A673 (cell line): Measurements from ENCODE around the gene GBX1. TPM values are rescaled to one million over a fixed set of nuclear protein-coding genes. Genes with fewer than 3 reads are reported as not detected.
A peak's percentile ranks its signal among the peaks of the same experiment; 100 is the strongest.

Experiments used
- BruUV-seq: library from RNA; stranded (reverse); fragments of 400-500 nt; replicated peaks from 2 replicates; lab custom pipeline; 2021; lab: Mats Ljungman, UMichigan
- CTCF ChIA-PET: fragments of 300-600 bp; sonication (Branson Sonifier 250); formaldehyde crosslinking; loops from one replicate; lab custom pipeline; 2022; ENCODE audit warnings: antibody characterized with exemption; lab: Charles Lee
- POLR2A ChIA-PET: fragments of 300-600 bp; sonication (Branson Sonifier 250); formaldehyde crosslinking; loops from one replicate; lab custom pipeline; 2022; ENCODE audit warnings: antibody characterized with exemption; ENCODE audit not compliant: low non-redundant PET; lab: Charles Lee
- DNase-seq: peaks from one replicate; pipeline ENCODE4 v3.0.0-alpha.2; 2015; ENCODE audit warnings: low spot score
- H3K27ac ChIP-seq: fragments of 200-600 bp; sonication (generic); 2 replicates; pipeline ENCODE4 v1.5.1; 2016; ENCODE audit warnings: mixed run types, low read depth, mild to moderate bottlenecking, mixed read lengths, antibody characterized with exemption, low read length; ENCODE audit not compliant: poor library complexity, severe bottlenecking
- H3K27me3 ChIP-seq: fragments of 200-600 bp; sonication (generic); replicated peaks from 2 replicates; pipeline ENCODE4 v1.6.1; 2017; ENCODE audit warnings: mixed run types, low read depth, mild to moderate bottlenecking, mixed read lengths, antibody characterized with exemption, low read length; ENCODE audit not compliant: insufficient read depth, poor library complexity
- H3K36me3 ChIP-seq: fragments of 200-600 bp; sonication (generic); 2 replicates; pipeline ENCODE4 v1.6.1; 2016; ENCODE audit warnings: mixed run types, mild to moderate bottlenecking, mixed read lengths, antibody characterized with exemption, low read length; ENCODE audit not compliant: insufficient read depth, poor library complexity, severe bottlenecking
- H3K4me1 ChIP-seq: fragments of 200-600 bp; sonication (generic); 2 replicates; pipeline ENCODE4 v1.6.1; 2017; ENCODE audit warnings: mixed run types, mild to moderate bottlenecking, mixed read lengths, antibody characterized with exemption, low read length; ENCODE audit not compliant: insufficient read depth, poor library complexity, severe bottlenecking
- H3K4me3 ChIP-seq: fragments of 200-600 bp; sonication (generic); 2 replicates; pipeline ENCODE4 v1.5.1; 2016; ENCODE audit warnings: low read depth, mixed run types, mild to moderate bottlenecking, mixed read lengths, low read length; ENCODE audit not compliant: poor library complexity, severe bottlenecking
- H3K9me3 ChIP-seq: fragments of 200-600 bp; sonication (generic); 2 replicates; pipeline ENCODE4 v1.6.1; 2016; ENCODE audit warnings: mixed run types, low read depth, mild to moderate bottlenecking, mixed read lengths, antibody characterized with exemption, low read length; ENCODE audit not compliant: poor library complexity, severe bottlenecking
- EZH2 ChIP-seq: fragments of 200-600 bp; sonication (generic); IDR thresholded peaks from 2 replicates; pipeline ENCODE4 v1.6.1; 2017; ENCODE audit warnings: borderline replicate concordance, low read depth, mild to moderate bottlenecking, mixed read lengths, antibody characterized with exemption, low read length; ENCODE audit not compliant: poor library complexity, severe bottlenecking
- intact Hi-C: fragments of 100-400 bp; cut with micrococcal nuclease; formaldehyde crosslinking; loops from one replicate; pipeline ENCODE4 v1.10.0; 2022; ENCODE audit not compliant: unreplicated experiment
- total RNA-seq: library from RNA; stranded (reverse); gene quantifications from 2 replicates; pipeline ENCODE4 v1.2.3, GENCODE V29; 2021
- TF ChIP-seq, protein P1 (sequence below): fragments of 300-800, 200-600 bp; sonication (generic); conservative IDR thresholded peaks from 2 replicates; pipeline ENCODE4 v1.5.1; 2017; ENCODE audit warnings: low read depth, mild to moderate bottlenecking, antibody characterized with exemption, low read length, moderate library complexity, mixed read lengths

The GBX1 gene
- total RNA-seq, 1 experiment from 2014 or later, result not detected

DNA sequence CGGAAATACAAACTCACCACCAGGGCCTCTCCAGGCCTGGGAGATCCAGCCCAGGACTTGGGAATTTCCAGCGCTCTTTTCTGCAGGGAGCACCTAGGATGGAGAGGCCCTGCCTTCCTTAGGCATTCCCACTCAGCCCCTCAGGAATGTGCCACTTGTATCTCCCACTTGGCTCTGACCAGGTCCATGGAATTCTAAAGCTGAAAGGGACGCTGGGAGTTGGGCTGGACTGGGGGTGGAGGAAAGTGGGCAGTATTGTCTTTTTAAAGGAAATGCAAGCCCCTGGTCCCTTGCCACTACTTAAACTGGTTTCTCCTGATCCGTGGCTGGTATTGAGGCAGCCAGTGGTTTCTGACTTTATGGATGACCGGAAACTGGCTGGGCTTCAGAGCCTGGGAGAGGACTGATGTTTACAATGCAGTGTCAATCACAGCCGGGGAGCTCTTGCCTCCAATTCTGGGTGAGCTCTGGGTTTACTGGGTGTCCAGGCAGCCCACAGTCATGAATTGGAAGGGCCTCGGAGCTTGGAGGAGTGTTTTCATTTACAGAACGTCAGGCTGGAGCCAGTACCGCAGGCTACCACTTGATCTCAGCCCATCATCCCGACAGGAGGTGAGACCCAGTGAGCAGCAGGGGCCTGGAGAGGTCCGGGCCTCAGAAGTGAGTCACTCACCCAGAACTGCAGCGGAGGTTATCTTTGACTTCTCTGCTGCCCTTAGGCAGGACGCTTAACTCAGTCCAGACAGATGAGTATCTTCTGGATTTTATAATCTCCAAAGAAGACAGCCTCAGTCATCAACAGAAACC, 53.9 kb downstream of the GBX1 start:
- H3K36me3 ChIP-seq, result peaks cover 3% of the 10 kb centered on the region
- intact Hi-C loops, result loop anchor here (5.0 to 10.0 kb wide), 2 partner anchors 101 to 219 kb away; no protein-coding TSS in a partner anchor
- ChIA-PET POLR2A (interaction anchor here (0.7 kb wide), 1 partner anchor 145 kb away, joined by 3 read pairs; no protein-coding TSS in a partner anchor), CTCF (interaction anchor here (0.6 kb wide), 1 partner anchor 28 kb away, joined by 6 read pairs; no protein-coding TSS in a partner anchor)
- no TSS peak for BruUV-seq
- no peaks in the 10 kb centered on the region for H3K27me3 ChIP-seq
- DNase-seq, result peak; percentile 47
- TF ChIP-seq EZH2, result no peak
- TF ChIP-seq, protein P1, sequence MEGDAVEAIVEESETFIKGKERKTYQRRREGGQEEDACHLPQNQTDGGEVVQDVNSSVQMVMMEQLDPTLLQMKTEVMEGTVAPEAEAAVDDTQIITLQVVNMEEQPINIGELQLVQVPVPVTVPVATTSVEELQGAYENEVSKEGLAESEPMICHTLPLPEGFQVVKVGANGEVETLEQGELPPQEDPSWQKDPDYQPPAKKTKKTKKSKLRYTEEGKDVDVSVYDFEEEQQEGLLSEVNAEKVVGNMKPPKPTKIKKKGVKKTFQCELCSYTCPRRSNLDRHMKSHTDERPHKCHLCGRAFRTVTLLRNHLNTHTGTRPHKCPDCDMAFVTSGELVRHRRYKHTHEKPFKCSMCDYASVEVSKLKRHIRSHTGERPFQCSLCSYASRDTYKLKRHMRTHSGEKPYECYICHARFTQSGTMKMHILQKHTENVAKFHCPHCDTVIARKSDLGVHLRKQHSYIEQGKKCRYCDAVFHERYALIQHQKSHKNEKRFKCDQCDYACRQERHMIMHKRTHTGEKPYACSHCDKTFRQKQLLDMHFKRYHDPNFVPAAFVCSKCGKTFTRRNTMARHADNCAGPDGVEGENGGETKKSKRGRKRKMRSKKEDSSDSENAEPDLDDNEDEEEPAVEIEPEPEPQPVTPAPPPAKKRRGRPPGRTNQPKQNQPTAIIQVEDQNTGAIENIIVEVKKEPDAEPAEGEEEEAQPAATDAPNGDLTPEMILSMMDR, result no peak
- H3K27ac ChIP-seq, result no peak overlapping the region
- peaks cover 22% of the 10 kb centered on the region for H3K4me1 ChIP-seq
- no peak overlapping the region for H3K4me3 ChIP-seq
- no peaks in the 10 kb centered on the region for H3K9me3 ChIP-seq

DNA sequence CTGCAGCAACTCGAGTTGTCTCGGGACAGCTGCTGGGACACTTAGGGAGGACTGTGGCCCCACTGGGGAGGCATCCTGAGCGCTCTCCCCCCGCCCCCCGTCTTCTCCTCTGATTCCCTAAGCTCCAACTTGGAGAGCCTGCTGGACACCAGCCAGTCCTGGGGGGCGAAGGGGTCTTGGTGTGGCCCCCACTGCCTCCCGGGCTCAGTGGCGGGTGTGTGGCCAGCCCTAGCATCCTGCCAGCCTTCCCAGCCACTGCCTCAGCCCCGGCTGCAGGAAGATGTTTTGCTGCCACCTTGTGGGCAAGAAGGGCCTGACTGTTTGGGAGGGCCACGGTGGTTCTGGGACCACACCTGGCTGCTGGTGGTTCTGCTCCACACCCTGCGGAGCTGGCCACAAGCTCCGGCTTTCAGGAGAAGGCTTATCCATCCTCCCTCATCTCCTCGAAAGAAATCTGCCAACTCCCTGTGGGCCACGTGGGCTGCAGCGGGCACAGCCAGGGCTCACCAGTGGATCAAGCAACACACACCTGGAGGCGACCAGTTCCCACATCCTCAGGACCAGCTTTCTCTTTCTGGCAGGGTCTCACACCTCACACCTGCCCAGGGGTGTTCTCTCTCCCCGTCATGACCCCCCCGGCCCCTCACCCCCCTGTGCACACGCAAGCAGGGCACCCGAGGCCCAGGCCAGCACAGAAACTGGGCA, 56.4 kb downstream of the GBX1 start:
- ChIA-PET CTCF (interaction anchor here (1.0 kb wide), 1 partner anchor 20 kb away, joined by 4 read pairs; no protein-coding TSS in a partner anchor), POLR2A (interaction anchor here (0.6 kb wide), 1 partner anchor 148 kb away, joined by 7 read pairs; no protein-coding TSS in a partner anchor)
- no peak overlapping the region for H3K27ac ChIP-seq
- DNase-seq, result peak; percentile 72
- no peaks in the 10 kb centered on the region for H3K36me3 ChIP-seq
- intact Hi-C loops, result loop anchor here (5.0 to 10.0 kb wide), 2 partner anchors 99 to 216 kb away; no protein-coding TSS in a partner anchor
- no peaks in the 10 kb centered on the region for H3K27me3 ChIP-seq
- H3K4me1 ChIP-seq, result peaks cover 21% of the 10 kb centered on the region
- H3K9me3 ChIP-seq, result no peaks in the 10 kb centered on the region
- H3K4me3 ChIP-seq, result no peak overlapping the region
- BruUV-seq, result no TSS peak
- TF ChIP-seq, protein P1, result peak; percentile 84
- TF ChIP-seq EZH2, result no peak

DNA sequence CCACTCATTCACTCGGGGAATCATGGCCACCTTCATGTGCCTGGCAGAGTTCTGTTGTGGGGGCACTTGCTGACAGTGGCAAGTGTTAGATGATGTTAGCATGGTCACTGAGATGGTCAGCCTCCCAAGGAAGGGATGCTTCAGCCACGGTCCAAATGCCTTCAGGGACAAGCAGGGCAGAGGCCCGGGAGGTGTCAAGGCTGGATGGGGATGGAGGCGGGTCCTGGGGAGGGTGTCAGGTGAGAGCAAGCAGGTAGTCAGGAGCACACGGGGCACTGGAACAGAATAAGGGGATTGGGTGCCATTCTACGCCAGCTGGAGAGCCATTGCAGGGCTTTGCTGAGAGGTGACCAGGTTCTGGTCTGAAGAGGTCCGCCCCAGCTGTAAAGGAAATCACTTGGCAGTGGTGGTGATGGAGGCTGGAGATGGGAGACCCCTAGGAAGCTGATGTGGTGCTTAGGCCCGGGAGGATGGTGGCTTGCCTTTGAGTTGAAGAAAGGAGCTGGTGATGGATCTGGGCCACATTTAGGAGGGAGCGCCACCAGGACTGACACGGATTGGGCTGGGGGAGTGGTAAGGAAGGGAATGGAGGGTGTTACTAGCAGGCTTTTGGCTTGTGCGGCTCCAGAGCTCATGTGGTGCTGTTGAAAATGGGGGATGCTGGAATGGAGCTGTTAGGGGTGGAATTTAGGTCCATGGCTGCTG, 57.1 kb downstream of the GBX1 start:
- POLR2A ChIA-PET, result interaction anchor here (0.6 kb wide), 1 partner anchor 149 kb away, joined by 7 read pairs; no protein-coding TSS in a partner anchor
- H3K4me3 ChIP-seq, result no peak overlapping the region
- BruUV-seq, result no TSS peak
- intact Hi-C loops, result loop anchor here (5.0 to 10.0 kb wide), 2 partner anchors 98 to 216 kb away; no protein-coding TSS in a partner anchor
- H3K27ac ChIP-seq, result no peak overlapping the region
- no peaks in the 10 kb centered on the region for H3K36me3 ChIP-seq
- no peaks in the 10 kb centered on the region for H3K9me3 ChIP-seq
- CTCF ChIA-PET, result no interaction called here
- no peak for TF ChIP-seq EZH2
- TF ChIP-seq, protein P1, result no peak
- DNase-seq, result no peak
- no peaks in the 10 kb centered on the region for H3K27me3 ChIP-seq
- H3K4me1 ChIP-seq, result peaks cover 14% of the 10 kb centered on the region
